ENCODE measurements around the gene GLRX. TPM values are rescaled to one million over a fixed set of nuclear protein-coding genes. Genes with fewer than 3 reads are reported as not detected.
"Not testable (repeated sequence)": the region's sequence is repeated elsewhere in the genome, so short reads cannot be mapped to it uniquely, and the experiment has no call there.

Gene GLRX
- polyA plus RNA-seq, 1 donor (not counting 4 experiments of a cell fraction or from before 2014, with no cell fraction given) = 15.6 TPM

DNA sequence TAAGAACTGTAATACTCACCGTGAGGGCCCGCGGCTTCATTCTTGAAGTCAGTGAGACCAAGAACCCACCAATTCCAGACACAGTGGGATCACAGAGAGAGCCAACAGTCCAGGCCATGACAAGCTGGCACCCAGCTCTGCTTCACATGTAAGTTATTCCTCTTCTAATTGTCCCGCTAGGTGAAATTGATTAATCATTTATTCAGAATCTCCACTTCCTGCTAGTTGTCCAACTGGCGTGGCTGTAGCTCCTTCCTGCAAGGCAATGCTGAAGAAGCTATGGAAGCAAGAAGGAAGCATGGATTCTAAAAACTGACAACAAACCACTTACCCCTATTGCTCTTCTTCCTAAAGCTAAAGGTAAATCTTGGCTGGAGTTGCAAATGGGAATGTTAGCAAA, 30.0 kb upstream of the GLRX start:
- no peak for FAIRE-seq
- no peak for DNase-seq (ENCODE audit: low read depth, low spot score)
- Histone ChIP-seq H3K9me3 (ENCODE audit: control insufficient read depth, low read depth, low read length) (no peaks in the 10 kb centered on the region), H4K20me1 (ENCODE audit: control insufficient read depth, extremely low read depth, insufficient read depth, low read length) (no peaks in the 10 kb centered on the region), H3K27me3 (ENCODE audit: control insufficient read depth, extremely low read depth, insufficient read depth, low read length) (no peaks in the 10 kb centered on the region), H3K9ac (ENCODE audit: control insufficient read depth, extremely low read depth, insufficient read depth, low read length) (no peak overlapping the region), H3K27ac (ENCODE audit: control insufficient read depth, insufficient read depth, low read length) (no peak overlapping the region), H3K4me2 (ENCODE audit: control insufficient read depth, extremely low read depth, insufficient read depth, low read depth, low read length) (no peak overlapping the region), H3K4me3 (ENCODE audit: control insufficient read depth in 2 of 3, extremely low read depth in 1 of 3, insufficient read depth in 2 of 3, low read depth in 1 of 3, low read length in 3 of 3) (no peak overlapping the region), H2AFZ (ENCODE audit: control insufficient read depth, low read length) (no peak overlapping the region), H3K4me1 (ENCODE audit: control insufficient read depth, extremely low read depth, insufficient read depth, low read length) (no peaks in the 10 kb centered on the region), H3K36me3 (ENCODE audit: control insufficient read depth in 2 of 2, extremely low read depth in 1 of 2, insufficient read depth in 2 of 2, low read length in 2 of 2) (no peaks in the 10 kb centered on the region), H3K9me1 (ENCODE audit: control insufficient read depth, extremely low read depth, insufficient read depth, low read length) (no peaks in the 10 kb centered on the region), H3K79me2 (ENCODE audit: control insufficient read depth, insufficient read depth, low read length) (no peaks in the 10 kb centered on the region)
- TF ChIP-seq CTCF (optimal IDR thresholded peaks at IDR 0.05 in 1 of 3, IDR thresholded peaks at IDR 0.05 in 1 of 3, conservative IDR thresholded peaks at IDR 0.05 in 1 of 3; ENCODE audit: extremely low read depth in 1 of 3, insufficient read depth in 2 of 3, low read length in 3 of 3) (no peak), EZH2 (IDR thresholded peaks at IDR 0.05; ENCODE audit: low read length) (no peak)
- dilution Hi-C loops (cut with MboI; ENCODE audit: extremely low pct_ligation_motif_present, low sequenced_read_pairs) = no loop called here

GRCh38 chr5:95851141-95851540, 28.6 kb upstream of the GLRX start:
- H3K9ac ChIP-seq (ENCODE audit: control insufficient read depth, extremely low read depth, insufficient read depth, low read length); H4K20me1 ChIP-seq (ENCODE audit: control insufficient read depth, extremely low read depth, insufficient read depth, low read length); FAIRE-seq; H3K4me1 ChIP-seq (ENCODE audit: control insufficient read depth, extremely low read depth, insufficient read depth, low read length); H3K79me2 ChIP-seq (ENCODE audit: control insufficient read depth, insufficient read depth, low read length); H3K27ac ChIP-seq (ENCODE audit: control insufficient read depth, insufficient read depth, low read length); H3K9me1 ChIP-seq (ENCODE audit: control insufficient read depth, extremely low read depth, insufficient read depth, low read length); H3K27me3 ChIP-seq (ENCODE audit: control insufficient read depth, extremely low read depth, insufficient read depth, low read length); dilution Hi-C loops (cut with MboI; ENCODE audit: extremely low pct_ligation_motif_present, low sequenced_read_pairs); H3K9me3 ChIP-seq (ENCODE audit: control insufficient read depth, low read depth, low read length); H2AFZ ChIP-seq (ENCODE audit: control insufficient read depth, low read length); H3K4me2 ChIP-seq (ENCODE audit: control insufficient read depth, extremely low read depth, insufficient read depth, low read depth, low read length); H3K4me3 ChIP-seq (ENCODE audit: control insufficient read depth in 2 of 3, extremely low read depth in 1 of 3, insufficient read depth in 2 of 3, low read depth in 1 of 3, low read length in 3 of 3); H3K36me3 ChIP-seq (ENCODE audit: control insufficient read depth in 2 of 2, extremely low read depth in 1 of 2, insufficient read depth in 2 of 2, low read length in 2 of 2); DNase-seq (ENCODE audit: low read depth, low spot score): not testable (repeated sequence)

- no peak overlapping the region for H3K4me2 ChIP-seq (ENCODE audit: control insufficient read depth, extremely low read depth, insufficient read depth, low read depth, low read length)
Measured at GRCh38 chr5:95850391-95850894, 27.9 kb upstream of the GLRX start.

More at GRCh38 chr5:95850391-95850894, 27.9 kb upstream of the GLRX start:
- dilution Hi-C loops (cut with MboI; ENCODE audit: extremely low pct_ligation_motif_present, low sequenced_read_pairs) = no loop called here
- Histone ChIP-seq H3K9me1 (ENCODE audit: control insufficient read depth, extremely low read depth, insufficient read depth, low read length) (no peaks in the 10 kb centered on the region), H3K27me3 (ENCODE audit: control insufficient read depth, extremely low read depth, insufficient read depth, low read length) (no peaks in the 10 kb centered on the region), H3K27ac (ENCODE audit: control insufficient read depth, insufficient read depth, low read length) (no peak overlapping the region), H3K79me2 (ENCODE audit: control insufficient read depth, insufficient read depth, low read length) (no peaks in the 10 kb centered on the region), H3K9me3 (ENCODE audit: control insufficient read depth, low read depth, low read length) (no peaks in the 10 kb centered on the region), H3K9ac (ENCODE audit: control insufficient read depth, extremely low read depth, insufficient read depth, low read length) (no peak overlapping the region), H3K4me3 (ENCODE audit: control insufficient read depth in 2 of 3, extremely low read depth in 1 of 3, insufficient read depth in 2 of 3, low read depth in 1 of 3, low read length in 3 of 3) (no peak overlapping the region), H2AFZ (ENCODE audit: control insufficient read depth, low read length) (no peak overlapping the region), H3K36me3 (ENCODE audit: control insufficient read depth in 2 of 2, extremely low read depth in 1 of 2, insufficient read depth in 2 of 2, low read length in 2 of 2) (no peaks in the 10 kb centered on the region), H3K4me1 (ENCODE audit: control insufficient read depth, extremely low read depth, insufficient read depth, low read length) (peaks cover 7% of the 10 kb centered on the region), H4K20me1 (ENCODE audit: control insufficient read depth, extremely low read depth, insufficient read depth, low read length) (no peaks in the 10 kb centered on the region)
- TF ChIP-seq CTCF (optimal IDR thresholded peaks at IDR 0.05 in 1 of 3, IDR thresholded peaks at IDR 0.05 in 1 of 3, conservative IDR thresholded peaks at IDR 0.05 in 1 of 3; ENCODE audit: extremely low read depth in 1 of 3, insufficient read depth in 2 of 3, low read length in 3 of 3) (no peak), EZH2 (IDR thresholded peaks at IDR 0.05; ENCODE audit: low read length) (no peak)
- DNase-seq (ENCODE audit: low read depth, low spot score) (no peak), FAIRE-seq (no peak)
